GM13977 (cell line): ENCODE measurements around the gene SLC23A2.
"Not testable (repeated sequence)": the region's sequence is repeated elsewhere in the genome, so short reads cannot be mapped to it uniquely, and the experiment has no call there.

Experiments used
- DNase-seq: peaks from one replicate; pipeline ENCODE4 v3.0.0; 2012; ENCODE audit warnings: low spot score
- CTCF ChIP-seq: IDR thresholded peaks from 2 replicates; pipeline ENCODE4 v1.5.1; 2012; ENCODE audit warnings: mild to moderate bottlenecking, control low read depth; ENCODE audit not compliant: insufficient read depth; ENCODE audit errors: extremely low read depth, missing control alignments
- in situ Hi-C: fragments of 300-500 bp; cut with MboI; formaldehyde crosslinking; loops from one replicate; pipeline ENCODE4 v1.12.0; 2022; ENCODE audit warnings: low sequenced_read_pairs, low pct_unique_long_range_greater_than_20kb, mixed read lengths, inconsistent platforms; ENCODE audit not compliant: unreplicated experiment

SLC23A2 gene

GRCh38 chr20:4926531-4927156 lies 74.7 kb downstream of the SLC23A2 start:
- TF ChIP-seq CTCF: no peak
- DNase-seq: no peak
- in situ Hi-C loops: no loop called here

GRCh38 chr20:4925842-4926530 lies 75.3 kb downstream of the SLC23A2 start:
- DNase-seq: no peak
- in situ Hi-C loops: no loop called here
- TF ChIP-seq CTCF: no peak

GRCh38 chr20:4924446-4924845 lies 76.9 kb downstream of the SLC23A2 start:
- in situ Hi-C loops: no loop called here

GRCh38 chr20:4924032-4924431 lies 77.3 kb downstream of the SLC23A2 start:
- no peak for DNase-seq
- in situ Hi-C loops: no loop called here
- no peak for TF ChIP-seq CTCF

More at GRCh38 chr20:4924446-4924845, 76.9 kb downstream of the SLC23A2 start:
- TF ChIP-seq CTCF: no peak
- DNase-seq: no peak

- in situ Hi-C loops: no loop called here
- no peak for TF ChIP-seq CTCF
- no peak for DNase-seq
Measured at GRCh38 chr20:4922186-4922585, 79.1 kb downstream of the SLC23A2 start.

- in situ Hi-C loops, DNase-seq: not testable (repeated sequence)
Measured at GRCh38 chr20:4921271-4921670, 80.0 kb downstream of the SLC23A2 start.

GRCh38 chr20:4920655-4921054 lies 80.7 kb downstream of the SLC23A2 start:
- TF ChIP-seq CTCF: no peak
- DNase-seq: no peak
- in situ Hi-C loops: no loop called here
